Omental fat pad (tissue), 4 donors: ENCODE data around the gene TIAM2. TPM values are rescaled to one million over a fixed set of nuclear protein-coding genes. Genes with fewer than 3 reads are reported as not detected.
"Not testable (repeated sequence)": the region's sequence is repeated elsewhere in the genome, so short reads cannot be mapped to it uniquely, and the experiment has no call there.

Experiments
- ATAC-seq: fragments of 150-250 bp; one replicate; pipeline ENCODE4 v1.9.1; 2016; ENCODE audit warnings: mild to moderate bottlenecking, moderate library complexity; ENCODE audit not compliant: low FRiP score
- DNase-seq: peaks from one replicate; pipeline ENCODE4 v3.0.0-alpha.2; 2019; ENCODE audit warnings: low spot score
- CTCF ChIP-seq, 3 donors: fragments of 450-650 bp; IDR thresholded peaks; one replicate each; pipeline ENCODE4 v1.5.1; 2016 to 2017; ENCODE audit warnings: antibody characterized with exemption in 3 of 3, mild to moderate bottlenecking in 3 of 3, moderate library complexity in 2 of 3
- total RNA-seq, 4 donors: library from RNA; depleted of rRNA; stranded (reverse); fragments of >200 nt; gene quantifications; one replicate each; pipeline ENCODE4 v1.1.0, GENCODE V29; 2016

TIAM2 gene
- total RNA-seq, 4 donors from 2014 or later = 4.8 to 10.6 (median 6.4) TPM

- no peak for DNase-seq
- TF ChIP-seq CTCF (IDR thresholded peaks at IDR 0.05) = no peak
- no peak for ATAC-seq
Measured at GRCh38 chr6:155115893-155116570, 120.9 kb downstream of the TIAM2 start.

GRCh38 chr6:155116571-155116910, 121.4 kb downstream of the TIAM2 start:
- TF ChIP-seq CTCF (IDR thresholded peaks at IDR 0.05) = no peak
- no peak for DNase-seq
- no peak for ATAC-seq

GRCh38 chr6:155117256-155117655, 122.1 kb downstream of the TIAM2 start:
- DNase-seq (no peak), ATAC-seq (no peak)
- no peak for TF ChIP-seq CTCF (IDR thresholded peaks at IDR 0.05)

- no peak for ATAC-seq
- no peak for DNase-seq
- TF ChIP-seq CTCF (IDR thresholded peaks at IDR 0.05) = no peak
Measured at GRCh38 chr6:155117785-155118184, 122.7 kb downstream of the TIAM2 start.

- ATAC-seq, DNase-seq: not testable (repeated sequence)
Measured at GRCh38 chr6:155119201-155119600, 124.1 kb downstream of the TIAM2 start.

GRCh38 chr6:155120034-155120433, 124.9 kb downstream of the TIAM2 start:
- ATAC-seq (no peak), DNase-seq (no peak)
- no peak for TF ChIP-seq CTCF (IDR thresholded peaks at IDR 0.05)

- ATAC-seq (no peak), DNase-seq (no peak)
- TF ChIP-seq CTCF (IDR thresholded peaks at IDR 0.05) = no peak
Measured at GRCh38 chr6:155121294-155121693, 126.2 kb downstream of the TIAM2 start.
